Kidney epithelial cell (primary cell): Measurements from ENCODE around the gene INKA1. TPM values are rescaled to one million over a fixed set of nuclear protein-coding genes. Genes with fewer than 3 reads are reported as not detected.
"Not testable (repeated sequence)": the region's sequence is repeated elsewhere in the genome, so short reads cannot be mapped to it uniquely, and the experiment has no call there.

Experiments used
- DNase-seq: peaks from one replicate; pipeline ENCODE4 v3.0.0-alpha.2; 2010; ENCODE audit warnings: low read depth
- H3K27me3 ChIP-seq: 2 replicates; pipeline ENCODE4 v1.6.0; 2011; ENCODE audit warnings: low read length; ENCODE audit not compliant: control insufficient read depth, insufficient read depth
- H3K36me3 ChIP-seq: 2 replicates; pipeline ENCODE4 v1.5.1; 2011; ENCODE audit warnings: low read length; ENCODE audit not compliant: control insufficient read depth, insufficient read depth
- H3K4me3 ChIP-seq: 2 replicates; pipeline ENCODE4 v1.5.1; 2011; ENCODE audit warnings: low read depth, mild to moderate bottlenecking, control low read depth, low read length
- CTCF ChIP-seq: IDR thresholded peaks from 2 replicates; pipeline ENCODE4 v1.5.1; 2011; ENCODE audit warnings: mild to moderate bottlenecking, moderate library complexity, low read length, control low read depth, inconsistent platforms; ENCODE audit not compliant: insufficient read depth, poor library complexity, severe bottlenecking
- total RNA-seq: library from RNA; depleted of rRNA; stranded (reverse); fragments of >200 nt; gene quantifications from 2 replicates; pipeline ENCODE4 v1.2.3, GENCODE V29; 2015

The INKA1 gene
- total RNA-seq, 1 donor from 2014 or later = not detected

- Histone ChIP-seq H3K4me3 (no peak within 1 kb of the TSS), H3K36me3 (no peaks in the 10 kb centered on the region), H3K27me3 (no peaks in the 10 kb centered on the region)
- no peak for TF ChIP-seq CTCF
- no peak for DNase-seq
Measured at GRCh38 chr3:49813497-49814174, 10.6 kb downstream of the INKA1 start, which contains the start of gene UBA7. Gene UBA7 (minus strand): TSS chr3:49813953. CDS start chr3:49813787, 166 bp downstream.

- not testable (repeated sequence) for H3K36me3 ChIP-seq, H3K27me3 ChIP-seq, DNase-seq, H3K4me3 ChIP-seq
Measured at GRCh38 chr3:49823131-49823530, 20.1 kb downstream of the INKA1 start.

- TF ChIP-seq CTCF = no peak
- no peak for DNase-seq
- no peaks in the 10 kb centered on the region for H3K27me3 ChIP-seq
- no peak overlapping the region for H3K4me3 ChIP-seq
- no peaks in the 10 kb centered on the region for H3K36me3 ChIP-seq
Measured at GRCh38 chr3:49826016-49826415, 23.0 kb downstream of the INKA1 start.

- no peak for TF ChIP-seq CTCF
- no peak overlapping the region for H3K4me3 ChIP-seq
- H3K36me3 ChIP-seq = no peaks in the 10 kb centered on the region
Measured at GRCh38 chr3:49831341-49831740, 28.3 kb downstream of the INKA1 start.

GRCh38 chr3:49839193-49839809 lies 36.2 kb downstream of the INKA1 start:
- Histone ChIP-seq H3K4me3 (no peak overlapping the region), H3K27me3 (no peaks in the 10 kb centered on the region), H3K36me3 (peaks cover 2% of the 10 kb centered on the region)
- TF ChIP-seq CTCF = peak; percentile 82
- DNase-seq = peak; percentile 29

More at GRCh38 chr3:49831341-49831740, 28.3 kb downstream of the INKA1 start:
- H3K27me3 ChIP-seq = no peaks in the 10 kb centered on the region
- DNase-seq = no peak

GRCh38 chr3:49840388-49840787 lies 37.3 kb downstream of the INKA1 start:
- DNase-seq = no peak
- H3K27me3 ChIP-seq = no peaks in the 10 kb centered on the region
- H3K36me3 ChIP-seq = peaks cover 2% of the 10 kb centered on the region
- no peak for TF ChIP-seq CTCF
- no peak overlapping the region for H3K4me3 ChIP-seq
